HepG2 (cell line): ENCODE data around the gene UNC93A. TPM values are rescaled to one million over a fixed set of nuclear protein-coding genes. Genes with fewer than 3 reads are reported as not detected.

Experiments used
- ADNP ChIP-seq: sonication (generic); formaldehyde crosslinking; IDR thresholded peaks from 2 replicates; pipeline ENCODE4 v1.4.0; 2020; ENCODE audit warnings: missing genetic modification reagents
- CHD4 ChIP-seq: fragments of 200-600 bp; sonication (generic); IDR thresholded peaks from 2 replicates; pipeline ENCODE4 v1.7.0; 2017; ENCODE audit warnings: mild to moderate bottlenecking, low read length, borderline replicate concordance
- DBP ChIP-seq: sonication (generic); formaldehyde crosslinking; IDR thresholded peaks from 2 replicates; pipeline ENCODE4 v1.4.0; 2020; ENCODE audit warnings: missing genetic modification reagents; ENCODE audit errors: not compliant biosample characterization
- DDIT3 ChIP-seq: sonication (generic); formaldehyde crosslinking; IDR thresholded peaks from 2 replicates; pipeline ENCODE4 v1.4.0; 2020; ENCODE audit warnings: mild to moderate bottlenecking, missing genetic modification reagents
- HMGXB3 ChIP-seq: sonication (generic); formaldehyde crosslinking; IDR thresholded peaks from 2 replicates; pipeline ENCODE4 v1.4.0; 2020; ENCODE audit warnings: missing genetic modification reagents, borderline replicate concordance
- IKZF1 ChIP-seq: fragments of 450-650 bp; IDR thresholded peaks from 2 replicates; pipeline ENCODE4 v1.7.1; 2016
- KDM1A ChIP-seq: IDR thresholded peaks from 2 replicates; pipeline ENCODE4 v1.6.1; 2016; ENCODE audit warnings: missing compliant biosample characterization
- NR3C1 ChIP-seq: sonication (generic); formaldehyde crosslinking; IDR thresholded peaks from 2 replicates; pipeline ENCODE4 v1.4.0; 2020; ENCODE audit warnings: missing genetic modification reagents
- PLSCR1 ChIP-seq: sonication (generic); formaldehyde crosslinking; IDR thresholded peaks from 2 replicates; pipeline ENCODE4 v1.5.0; 2020; ENCODE audit warnings: missing genetic modification reagents, mild to moderate bottlenecking, borderline replicate concordance
- REL ChIP-seq: sonication (generic); formaldehyde crosslinking; conservative IDR thresholded peaks from 2 replicates; pipeline ENCODE4 v1.8.0; 2022; ENCODE audit warnings: mild to moderate bottlenecking, missing genetic modification reagents, moderate library complexity
- TFE3 ChIP-seq: IDR thresholded peaks from 2 replicates; pipeline ENCODE4 v1.6.1; 2016
- UBTF ChIP-seq: sonication (generic); formaldehyde crosslinking; IDR thresholded peaks from 2 replicates; pipeline ENCODE4 v1.4.0; 2020; ENCODE audit warnings: mild to moderate bottlenecking, missing genetic modification reagents
- ZNF256 ChIP-seq: sonication (generic); formaldehyde crosslinking; conservative IDR thresholded peaks from 2 replicates; pipeline ENCODE4 v1.4.0; 2020; ENCODE audit warnings: missing genetic modification reagents
- ZNF263 ChIP-seq: sonication (generic); formaldehyde crosslinking; IDR thresholded peaks from 2 replicates; pipeline ENCODE4 v1.4.0; 2020; ENCODE audit warnings: missing genetic modification reagents
- ZNF264 ChIP-seq: sonication (generic); formaldehyde crosslinking; IDR thresholded peaks from 2 replicates; pipeline ENCODE4 v1.4.0; 2020; ENCODE audit warnings: missing genetic modification reagents
- ZNF589 ChIP-seq: sonication (generic); formaldehyde crosslinking; conservative IDR thresholded peaks from 2 replicates; pipeline ENCODE4 v1.8.0; 2022; ENCODE audit warnings: mild to moderate bottlenecking, moderate library complexity, missing genetic modification reagents
- ZNF674 ChIP-seq: sonication (generic); formaldehyde crosslinking; IDR thresholded peaks from 2 replicates; pipeline ENCODE4 v1.5.0; 2020; ENCODE audit warnings: low read depth, mild to moderate bottlenecking, missing genetic modification reagents
- ZNF780A ChIP-seq: sonication (generic); formaldehyde crosslinking; IDR thresholded peaks from 2 replicates; pipeline ENCODE4 v1.8.0; 2022; ENCODE audit warnings: mild to moderate bottlenecking, missing genetic modification reagents, moderate library complexity
- polyA plus RNA-seq, 8 experiments: library from polyadenylated mRNA; depleted of rRNA in 3 of 8; stranded (reverse) in 7 of 8; unstranded in 1 of 8; fragments of >200 nt; fragmentation: Illumina TruSeq in 4 of 8; extraction: Trizol in 4 of 8; gene quantifications; 2 replicates each; pipeline versions ENCODE4 v1.2.1 to v1.2.3, GENCODE V29; 2011 to 2016; ENCODE audit warnings: low read depth in 4 of 8, missing spikeins in 1 of 8, mixed read lengths in 1 of 8; ENCODE audit not compliant: insufficient read depth in 1 of 8
- total RNA-seq, 5 experiments: library from RNA; depleted of rRNA; stranded (reverse); fragments of >200 nt; fragmentation: Illumina TruSeq; extraction: Trizol; gene quantifications; 2 replicates each; pipeline ENCODE4 v1.2.3, GENCODE V29; 2016; ENCODE audit warnings: low read depth in 1 of 5

The UNC93A gene
- total and polyA plus RNA-seq, 2 of the 13 experiments (the other 11 are each of a cell fraction or from before 2014, with no cell fraction given) = 11.0 to 42.7 TPM

- TF ChIP-seq TFE3 (CRISPR knock-in tag) (no peak), UBTF (no peak), ZNF263 (no peak), KDM1A (CRISPR knock-in tag) (no peak), ADNP (CRISPR knock-in tag) (0 out of 2 replicates have a peak, but pooled peaks have one; percentile 37), PLSCR1 (CRISPR knock-in tag) (no peak), CHD4 (0 out of 2 replicates have a peak, but pooled peaks have one; percentile 50), ZNF674 (CRISPR knock-in tag) (no peak), HMGXB3 (CRISPR knock-in tag) (no peak), NR3C1 (CRISPR knock-in tag) (no peak), ZNF256 (CRISPR knock-in tag) (no peak), ZNF589 (CRISPR knock-in tag) (peak; percentile 18; the same call in 1 of the 2 replicates), DDIT3 (no peak), ZNF780A (CRISPR knock-in tag) (peak; percentile 52; the same call in 1 of the 2 replicates), IKZF1 (peak; percentile 98), REL (CRISPR knock-in tag) (0 out of 2 replicates have a peak, but pooled peaks have one; percentile 42), DBP (CRISPR knock-in tag) (no peak), ZNF264 (CRISPR knock-in tag) (no peak)
These were observed 46.7 kb downstream of the UNC93A start (continued) for GRCh38 chr6:167337675-167338449.
